Epithelial cell of esophagus (primary cell): ENCODE data around the gene IMPDH1.

Experiments
- DNase-seq: peaks from one replicate; pipeline ENCODE4 v3.0.0; 2010; ENCODE audit warnings: low read depth
- H3K4me3 ChIP-seq: 2 replicates; pipeline ENCODE4 v1.5.1; 2011; ENCODE audit warnings: mild to moderate bottlenecking, low read length, control low read depth
- CTCF ChIP-seq: IDR thresholded peaks from 2 replicates; pipeline ENCODE4 v1.5.1; 2011; ENCODE audit warnings: low read depth, mild to moderate bottlenecking, low read length, control low read depth, inconsistent platforms; ENCODE audit not compliant: insufficient read depth; ENCODE audit errors: missing control alignments

IMPDH1 gene

GRCh38 chr7:128378637-128379036 lies 31.1 kb downstream of the IMPDH1 start:
- no peak for TF ChIP-seq CTCF
- no peak for DNase-seq
- H3K4me3 ChIP-seq: no peak overlapping the region

- no peak overlapping the region for H3K4me3 ChIP-seq
- no peak for TF ChIP-seq CTCF
- DNase-seq: no peak
Measured at GRCh38 chr7:128376077-128376476, 33.7 kb downstream of the IMPDH1 start.

GRCh38 chr7:128374041-128374440 lies 35.7 kb downstream of the IMPDH1 start:
- no peak for TF ChIP-seq CTCF
- no peak overlapping the region for H3K4me3 ChIP-seq
- DNase-seq: no peak

- DNase-seq: no peak
- no peak overlapping the region for H3K4me3 ChIP-seq
- no peak for TF ChIP-seq CTCF
Measured at GRCh38 chr7:128373606-128374005, 36.2 kb downstream of the IMPDH1 start.

GRCh38 chr7:128370491-128370890 lies 39.3 kb downstream of the IMPDH1 start:
- TF ChIP-seq CTCF: no peak
- DNase-seq: no peak
- H3K4me3 ChIP-seq: no peak overlapping the region

DNA sequence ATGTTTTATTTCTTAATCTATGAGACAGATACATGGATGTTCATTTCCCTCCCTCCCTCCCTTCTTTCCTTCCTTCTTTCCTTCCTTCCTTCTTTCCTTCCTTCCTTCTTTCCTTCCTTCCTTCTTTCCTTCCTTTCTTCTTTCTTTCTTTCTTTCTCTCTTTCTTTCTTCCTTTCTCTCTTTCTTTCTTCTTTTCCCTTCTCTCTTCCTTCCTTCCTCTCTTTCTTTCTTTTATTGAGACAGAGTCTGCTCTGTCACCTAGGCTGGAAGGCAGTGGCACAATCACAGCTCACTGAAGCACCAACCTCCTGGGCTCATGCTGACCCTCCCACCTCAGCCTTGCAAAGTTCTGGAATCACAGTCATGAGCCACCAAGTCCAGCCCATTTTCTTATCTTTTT lies 42.8 kb downstream of the IMPDH1 start:
- no peak for DNase-seq
- no peak for TF ChIP-seq CTCF
- H3K4me3 ChIP-seq: no peak overlapping the region

DNA sequence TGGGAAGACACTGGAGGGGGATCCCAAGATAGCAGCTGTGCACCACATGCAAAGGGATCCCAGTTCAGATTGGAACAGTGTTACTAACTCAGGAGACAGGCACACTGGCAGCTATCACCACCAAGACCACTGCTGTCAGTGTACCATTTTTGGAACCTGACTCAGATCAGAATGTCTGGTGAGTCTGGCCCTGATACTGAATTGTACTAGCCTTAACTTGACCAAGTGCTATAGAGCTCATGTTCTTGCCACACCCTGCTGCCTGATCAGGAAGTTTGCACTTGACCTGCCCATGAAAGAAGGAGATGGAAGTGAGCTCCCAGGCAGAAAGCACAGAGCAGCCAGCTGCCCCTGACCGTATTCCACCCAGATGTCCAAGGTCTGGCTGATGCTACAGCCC lies 43.5 kb downstream of the IMPDH1 start:
- no peak for TF ChIP-seq CTCF
- H3K4me3 ChIP-seq: no peak overlapping the region
- DNase-seq: peak; percentile 89
